NCI-H2227 treated with DMSO at 0.1 percent for 48 hours (cell line): ENCODE data around the gene PLA2G4E.
A peak's percentile ranks its signal among the peaks of the same experiment; 100 is the strongest.

Experiments
- DNase-seq: peaks from one replicate; lab custom pipeline; 2025; lab: John Stamatoyannopoulos, UW

Gene PLA2G4E

DNA sequence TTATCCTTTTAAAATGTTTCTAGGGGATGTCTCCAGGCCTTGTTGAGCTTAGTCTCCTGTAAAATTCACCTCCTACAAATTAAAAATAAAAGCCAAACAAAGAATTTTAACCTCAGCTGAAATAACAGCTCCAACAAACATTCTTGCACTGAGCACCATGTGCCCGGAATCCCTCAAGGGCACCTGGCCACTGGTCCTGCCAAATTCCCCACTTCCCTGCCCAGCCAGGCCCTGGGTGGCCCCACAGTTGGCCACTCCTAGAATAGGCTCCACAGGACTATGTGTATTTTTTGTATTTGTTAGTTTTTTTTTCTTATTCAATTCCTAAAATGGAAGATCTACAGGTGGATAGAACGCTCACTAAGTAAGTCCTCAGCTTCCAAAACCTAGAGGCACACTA is 33.1 kb upstream of the PLA2G4E start:
- DNase-seq = no peak

DNA sequence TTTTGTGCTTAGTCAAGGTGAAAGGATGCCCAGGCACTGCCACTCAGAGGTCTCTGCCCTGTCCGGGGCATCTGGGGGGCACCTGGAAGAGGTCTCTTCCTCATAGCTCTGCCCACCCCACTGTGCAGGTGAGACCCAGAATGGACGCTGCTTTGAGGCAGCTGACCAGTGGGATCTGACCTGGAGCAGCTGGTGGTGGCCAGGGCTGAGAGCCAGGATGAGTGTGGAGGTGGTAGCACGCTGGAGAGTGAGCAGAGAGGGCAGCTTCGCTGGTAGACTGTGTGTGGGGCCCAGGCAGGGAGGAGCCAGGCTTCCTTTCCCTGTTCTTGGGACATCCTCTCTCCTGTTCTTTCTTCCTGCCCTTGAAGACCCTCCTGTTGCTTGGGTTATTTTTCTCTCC is 32.2 kb upstream of the PLA2G4E start:
- DNase-seq = no peak

DNA sequence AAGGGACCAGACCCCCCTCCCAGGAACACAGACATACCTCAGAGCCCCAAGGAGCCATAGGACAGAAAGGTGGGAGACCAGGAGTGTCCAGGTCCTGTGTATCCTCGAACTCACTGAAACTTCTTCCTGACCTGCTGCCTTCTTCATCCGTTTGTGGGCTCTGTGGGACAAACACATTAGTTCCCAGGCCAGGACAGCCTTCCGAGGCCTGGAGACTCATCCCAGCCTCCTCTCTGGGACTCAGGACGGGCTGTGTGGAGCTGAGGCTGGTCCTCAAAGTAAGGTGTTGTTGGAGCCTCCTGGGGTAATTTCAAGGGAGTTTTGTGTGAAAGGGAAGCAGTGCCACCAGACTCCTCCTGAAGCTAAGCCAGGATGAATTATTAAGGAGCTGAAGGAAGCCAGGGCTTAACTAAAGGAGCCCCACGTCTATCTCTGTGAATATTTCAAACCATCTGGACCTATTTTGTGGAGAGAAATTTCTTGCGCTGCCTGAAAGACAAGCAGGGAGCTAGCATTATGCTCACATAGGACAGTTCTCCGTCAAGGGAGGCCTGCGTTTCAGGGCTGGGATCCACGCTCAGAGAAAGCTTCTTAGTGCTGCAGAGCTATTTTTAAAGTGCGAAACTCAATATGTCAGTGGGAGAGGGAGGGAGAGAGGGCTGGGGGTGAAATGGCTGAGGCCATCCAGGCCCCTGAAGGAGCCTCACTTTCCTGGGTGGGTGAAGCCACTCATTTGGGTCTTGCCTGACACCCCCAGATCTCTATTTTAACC is 29.8 kb upstream of the PLA2G4E start:
- DNase-seq = no peak

DNA sequence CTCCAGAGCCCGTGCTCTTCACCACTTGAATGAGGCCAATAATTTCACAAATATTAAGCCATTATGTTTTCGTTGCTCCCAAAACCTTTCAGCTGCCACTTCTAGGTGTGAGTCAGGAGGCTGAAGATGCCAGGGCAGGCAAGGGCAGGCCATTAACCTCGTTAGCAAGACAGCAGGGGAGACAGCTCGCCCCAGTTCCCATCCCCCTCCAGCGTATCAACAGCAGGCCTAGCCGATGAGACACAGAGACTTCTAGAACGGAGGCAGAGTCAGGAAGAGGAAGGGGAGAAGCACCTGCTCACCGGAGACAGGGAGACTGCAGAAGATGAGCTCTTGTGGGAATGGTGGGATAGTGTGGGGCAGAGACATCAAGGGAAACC is 28.0 kb upstream of the PLA2G4E start:
- DNase-seq = peak; percentile 4

DNA sequence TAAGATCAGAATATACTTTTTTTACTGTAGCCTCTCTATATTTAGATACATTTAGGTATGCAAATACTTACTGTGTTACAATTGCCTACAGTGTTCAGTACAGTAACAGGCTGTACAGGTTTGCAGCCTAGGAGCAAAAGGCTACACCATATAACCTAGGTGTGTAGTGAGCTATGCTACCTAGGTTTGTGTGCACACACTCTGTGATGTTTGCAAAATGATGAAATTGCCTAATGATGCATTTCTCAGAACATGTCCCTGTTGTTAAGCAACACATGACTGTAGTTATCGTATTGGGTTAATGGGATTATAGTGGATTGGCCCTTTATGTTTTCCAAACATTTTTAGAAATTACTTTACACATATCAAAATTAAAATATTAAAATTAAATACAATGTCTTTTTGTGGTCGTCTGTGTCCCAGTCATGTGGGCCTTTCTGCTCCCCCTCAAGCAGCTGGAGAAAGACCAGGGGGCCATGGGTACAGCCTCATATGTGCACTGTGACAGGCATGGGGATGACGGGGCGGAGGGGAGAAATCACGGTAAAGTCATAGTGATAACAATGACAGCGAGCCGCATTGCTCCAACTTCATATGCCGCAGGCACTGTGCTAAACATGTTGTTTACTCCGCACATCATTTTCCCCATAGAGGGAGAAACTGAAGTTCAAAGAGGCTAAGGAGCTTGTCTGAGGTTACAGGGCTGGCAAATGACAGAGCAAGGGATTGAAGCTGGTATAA is 27.4 kb upstream of the PLA2G4E start:
- DNase-seq = no peak

DNA sequence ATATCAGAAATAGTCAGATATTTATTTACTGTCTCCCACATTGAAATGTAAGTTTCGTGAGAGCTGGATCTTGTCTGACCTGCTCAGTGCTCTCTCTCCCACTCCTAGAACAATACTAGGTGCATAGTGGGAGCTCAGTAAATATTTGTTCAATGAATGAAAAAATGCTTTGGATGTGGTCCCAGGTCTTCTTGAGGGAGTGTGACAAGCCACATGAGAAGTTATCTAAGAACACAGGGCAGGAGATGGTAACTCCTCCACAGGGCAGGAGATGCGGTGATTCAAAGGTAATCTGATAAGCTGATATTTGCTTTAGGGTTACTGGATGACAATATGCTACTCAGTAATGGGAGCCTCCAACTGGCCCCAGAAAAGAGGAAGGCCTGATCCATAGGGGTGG is 25.8 kb upstream of the PLA2G4E start:
- DNase-seq = no peak

DNA sequence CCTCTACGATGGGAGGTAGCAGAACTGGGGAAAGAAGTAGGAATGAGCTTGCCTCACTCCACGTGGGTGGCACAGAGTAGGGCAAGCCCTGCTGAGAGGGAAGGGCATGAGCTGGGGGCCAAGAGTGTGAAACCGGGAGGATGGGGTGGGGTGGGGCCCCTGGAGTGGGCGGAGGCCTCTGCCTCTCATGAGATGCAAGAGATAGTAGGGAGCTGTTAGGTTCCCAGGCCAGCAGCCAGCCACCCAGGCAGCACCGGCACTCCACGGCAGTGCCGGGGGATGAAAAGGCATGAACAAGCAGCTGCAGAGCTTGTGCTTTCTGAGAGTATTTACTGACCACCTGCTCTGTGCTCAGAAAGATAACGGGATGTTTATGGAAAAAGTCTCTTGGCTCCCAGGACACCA is 24.4 kb upstream of the PLA2G4E start:
- DNase-seq = no peak

DNA sequence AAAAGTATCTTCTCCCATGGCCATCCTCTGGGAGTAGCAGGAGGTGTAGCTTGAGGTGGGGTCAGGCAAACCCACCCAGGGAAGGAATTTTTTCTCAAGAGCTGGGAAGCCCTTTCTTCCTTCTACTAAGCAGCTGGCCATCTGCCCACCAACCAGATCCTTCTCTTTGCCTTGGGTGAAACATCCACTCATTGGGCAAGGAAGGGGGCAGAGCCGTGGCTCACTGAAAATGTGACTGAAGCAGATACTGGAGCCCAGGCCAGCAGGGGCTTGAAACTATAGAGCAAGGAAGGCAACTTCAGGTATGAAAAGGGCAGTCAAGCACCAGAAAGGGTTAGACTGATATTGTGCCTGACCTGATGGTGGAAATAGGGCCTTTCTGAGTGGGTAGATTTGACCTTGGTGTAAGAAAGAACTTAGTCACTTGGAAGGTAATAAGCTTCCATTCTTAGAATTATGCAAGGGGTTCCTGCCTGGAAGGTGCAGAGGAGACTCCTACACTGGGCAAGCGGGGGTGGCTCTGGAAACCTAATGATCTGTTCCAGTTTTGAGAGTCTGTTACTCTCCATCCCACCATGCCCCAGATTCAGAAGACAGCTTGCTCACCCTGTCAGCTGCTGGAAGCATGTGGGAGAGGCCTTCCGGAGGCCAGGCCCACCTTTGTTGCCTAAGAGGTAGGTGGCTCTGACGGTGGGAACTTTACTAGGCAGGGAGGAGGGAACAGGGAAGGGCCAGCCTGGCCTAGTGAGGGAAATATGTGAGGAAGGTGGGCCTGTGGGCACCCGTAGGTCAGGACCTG is 22.0 kb upstream of the PLA2G4E start:
- no peak for DNase-seq

DNA sequence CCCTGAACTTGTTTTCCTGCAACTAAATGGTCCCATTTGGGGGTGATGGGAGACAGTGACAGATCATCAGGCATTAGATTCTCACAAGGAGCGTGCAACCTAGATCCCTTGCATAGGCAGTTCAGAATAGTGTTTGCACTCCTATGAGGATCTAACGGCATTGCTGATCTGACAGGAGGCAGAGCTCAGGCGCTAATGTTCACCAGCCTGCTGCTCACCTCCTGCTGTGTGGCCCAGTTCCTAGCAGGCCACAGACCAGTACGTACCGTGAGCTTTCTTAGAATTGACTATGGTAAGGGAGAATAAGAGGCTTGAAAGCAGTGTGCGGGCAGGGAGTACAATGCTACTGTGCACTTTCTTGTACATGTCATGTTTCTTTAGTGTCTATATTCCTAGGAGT is 17.6 kb upstream of the PLA2G4E start:
- DNase-seq = no peak

DNA sequence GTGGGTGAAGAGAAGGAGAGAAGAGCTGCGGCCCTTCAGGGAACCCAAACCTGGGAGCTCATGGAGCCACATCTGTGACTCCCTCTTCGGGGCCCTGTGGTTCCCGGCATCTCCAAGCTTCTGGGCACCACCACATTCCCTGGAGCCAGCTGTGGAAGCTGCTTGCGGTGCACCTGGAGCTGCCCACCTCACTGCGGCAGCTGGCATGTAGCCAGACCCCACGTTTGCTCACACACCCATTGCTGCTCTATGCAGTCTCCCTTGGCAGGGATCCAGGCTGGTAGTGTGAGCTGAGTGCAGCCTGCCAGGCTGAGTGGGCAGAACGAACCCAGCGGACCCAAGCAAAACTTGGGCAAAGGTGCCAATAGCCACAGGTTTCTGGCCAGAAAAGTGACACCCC is 16.8 kb upstream of the PLA2G4E start:
- no peak for DNase-seq

DNA sequence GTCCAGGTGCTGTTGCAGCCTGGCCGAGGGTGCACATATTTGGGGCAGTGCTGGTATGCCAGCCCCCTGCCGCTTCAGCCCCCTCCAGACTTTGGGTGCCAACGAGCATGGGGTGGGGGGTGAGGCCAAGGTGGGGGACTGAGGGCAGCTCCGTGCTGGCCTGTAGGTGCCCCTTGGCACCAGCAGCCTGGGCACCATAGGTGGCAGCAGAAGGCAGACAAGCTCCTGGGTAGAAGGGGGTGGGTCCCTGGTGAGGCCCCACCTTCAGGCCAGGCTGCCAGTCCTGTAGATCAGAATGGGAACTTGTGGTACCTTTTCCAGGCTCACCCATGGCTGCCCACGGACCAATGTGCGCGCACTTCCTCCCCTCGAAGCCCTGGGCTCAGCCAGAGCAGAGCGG is 16.1 kb upstream of the PLA2G4E start:
- no peak for DNase-seq

DNA sequence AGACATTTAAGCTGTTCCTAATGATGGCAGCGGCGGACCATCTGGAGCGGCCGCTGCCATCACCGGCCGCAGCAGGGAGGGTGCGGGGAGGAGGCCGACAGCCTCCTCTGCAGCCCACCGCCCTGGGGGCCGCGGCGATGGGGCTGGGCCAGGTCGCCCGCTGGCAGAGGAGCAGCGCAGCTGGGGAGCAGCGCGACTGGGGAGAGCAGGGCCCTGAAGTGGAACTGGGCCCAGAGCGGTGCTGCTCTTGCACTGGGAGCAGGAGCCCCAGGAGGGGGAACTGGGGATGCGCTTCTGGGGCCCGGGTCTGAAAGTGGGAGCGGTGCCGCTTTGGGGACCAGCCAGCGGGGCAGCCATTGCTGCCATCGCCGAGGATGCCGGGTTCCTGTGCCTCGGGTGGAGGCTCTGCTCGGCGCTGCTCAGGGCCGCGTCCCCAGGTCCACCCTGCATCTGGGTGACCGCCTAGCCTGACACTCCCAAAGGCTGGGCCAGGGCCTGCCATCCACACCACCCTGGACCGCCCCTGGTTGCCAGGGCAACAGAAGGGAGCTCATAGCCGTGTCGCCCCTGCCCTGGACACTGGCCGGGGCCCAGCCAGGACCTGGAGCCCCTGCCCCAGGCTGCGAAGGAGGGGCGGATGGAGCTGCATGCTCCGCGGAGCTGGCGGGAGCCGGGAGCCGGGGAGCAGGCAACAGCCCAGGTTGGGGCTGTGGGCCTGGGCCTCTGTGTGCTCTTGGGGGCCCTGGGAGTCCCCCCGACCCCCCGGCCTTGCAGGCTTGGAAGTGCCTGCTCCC is 15.5 kb upstream of the PLA2G4E start:
- no peak for DNase-seq

DNA sequence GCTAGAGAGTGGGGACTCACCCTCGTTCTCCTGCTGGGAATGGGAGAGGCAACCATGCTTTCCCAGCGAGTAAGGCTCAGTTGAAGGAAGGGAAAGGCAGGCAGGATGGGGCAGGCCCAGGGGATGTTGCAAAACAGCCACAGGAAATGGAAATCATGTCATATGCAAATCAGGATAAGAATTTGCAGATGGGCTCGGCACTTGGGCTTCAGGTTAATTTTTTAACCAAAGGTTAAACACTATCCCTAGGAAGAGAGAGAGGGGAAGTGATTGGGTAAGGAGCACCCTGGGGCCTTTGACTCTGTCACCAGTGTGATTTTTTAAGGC is 14.6 kb upstream of the PLA2G4E start:
- no peak for DNase-seq

DNA sequence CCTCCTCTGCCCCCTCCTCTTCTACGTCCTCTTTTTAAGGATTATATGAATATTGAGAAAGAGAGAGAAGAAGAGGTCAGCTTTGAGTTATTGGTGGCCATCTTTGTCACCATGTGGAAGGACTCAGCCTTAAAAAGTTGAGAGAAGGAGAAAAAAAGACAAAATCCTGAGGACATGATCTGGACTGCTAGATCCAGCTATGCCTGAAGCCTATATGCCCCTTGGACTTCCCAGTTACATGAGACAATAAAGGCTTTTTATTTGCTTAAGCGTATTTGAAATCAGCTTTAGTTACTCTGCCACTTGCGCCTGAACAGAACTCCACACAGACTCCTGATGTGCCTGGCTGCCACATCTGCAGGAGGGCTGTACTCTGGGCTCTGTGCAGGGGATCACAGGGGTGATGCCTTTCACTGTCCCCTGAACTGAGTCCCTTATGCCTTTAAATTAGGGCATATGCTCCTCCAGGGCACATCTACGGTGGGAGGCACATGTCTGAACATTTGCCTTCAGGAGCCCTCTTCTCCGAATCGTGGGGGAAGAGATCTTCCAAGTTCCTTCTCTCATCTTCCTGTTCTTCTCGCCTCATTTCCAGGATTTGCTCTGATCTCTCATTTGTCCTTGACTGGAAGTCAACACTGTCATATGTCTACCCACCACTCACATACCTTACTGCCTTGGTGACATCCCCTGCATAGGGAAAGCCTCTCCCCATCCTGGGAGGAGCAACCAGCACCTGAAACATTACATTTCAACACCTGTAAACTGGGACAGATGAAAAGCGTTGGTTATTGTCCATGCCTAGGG is 14.0 kb upstream of the PLA2G4E start:
- no peak for DNase-seq

DNA sequence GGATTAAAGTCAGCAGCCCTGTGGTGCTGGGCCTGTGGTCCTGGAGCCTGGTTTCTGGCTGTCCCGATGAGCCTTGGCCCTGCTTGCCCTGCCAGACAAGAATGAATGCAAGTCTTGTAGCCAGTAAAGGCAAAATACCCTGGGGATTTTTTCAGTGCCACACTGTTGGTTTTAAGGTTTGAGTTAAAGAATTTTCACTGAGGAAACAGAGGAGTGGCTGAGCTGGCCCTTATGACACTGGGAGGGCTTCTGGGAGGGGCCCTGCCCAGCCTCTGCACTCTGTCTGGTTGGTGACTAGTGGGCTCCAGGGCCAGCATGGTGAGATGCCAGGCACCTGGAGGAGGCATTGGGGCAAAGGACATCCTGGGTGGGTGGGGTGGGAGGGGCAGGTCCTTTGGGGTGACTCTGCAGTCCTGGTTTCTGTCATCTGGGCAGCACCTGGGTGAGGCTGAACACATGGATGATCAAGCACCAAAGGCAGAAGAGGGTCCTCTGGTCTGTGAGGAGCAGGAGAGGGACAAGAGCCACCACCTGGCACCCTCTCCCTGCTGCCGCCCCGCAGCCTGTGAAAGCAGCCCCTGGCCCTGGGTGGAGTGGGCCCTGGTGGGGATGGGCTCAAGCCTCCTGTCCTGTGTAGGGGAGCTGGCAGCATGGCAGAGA is 12.5 kb upstream of the PLA2G4E start:
- DNase-seq = no peak

DNA sequence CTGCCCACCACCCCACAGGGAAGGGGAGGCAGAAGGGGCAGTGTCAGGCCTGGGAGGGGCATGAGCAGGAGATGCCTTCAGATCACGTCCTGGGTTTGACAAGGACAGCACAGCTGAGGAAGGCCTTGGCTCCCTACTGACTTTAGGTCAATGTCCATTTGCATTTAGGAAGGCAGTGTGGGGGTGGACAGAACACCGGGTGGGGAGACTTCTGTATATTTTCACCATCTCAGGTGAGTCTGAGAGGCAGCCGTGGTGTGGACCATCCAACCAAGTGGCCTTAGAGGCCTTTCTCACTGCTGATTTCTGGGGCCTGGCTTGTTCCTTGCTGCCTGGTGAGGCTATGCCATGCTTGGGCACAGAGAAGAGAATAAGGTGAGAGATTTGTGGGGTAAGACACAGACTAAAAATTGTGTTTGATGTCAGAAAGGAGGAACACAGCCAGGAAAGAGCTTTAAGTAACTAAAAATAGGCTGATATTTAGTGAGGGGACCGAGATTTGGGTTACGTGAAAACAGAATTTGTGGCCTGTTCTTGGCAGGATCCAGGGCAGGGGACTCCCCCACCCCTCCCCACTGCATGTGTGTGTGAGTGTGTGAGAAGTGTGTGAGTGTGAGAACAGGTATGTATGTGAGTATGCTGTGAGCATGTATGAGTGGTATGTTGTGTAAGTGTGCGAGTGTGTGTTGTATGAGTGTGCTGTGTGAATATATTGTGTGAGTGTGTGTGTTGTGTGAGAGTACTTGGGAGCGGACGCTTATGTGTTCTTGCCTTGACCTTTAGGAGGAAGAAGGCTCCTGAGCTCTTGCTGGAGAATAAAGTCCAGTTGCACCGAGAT is 11.8 kb upstream of the PLA2G4E start:
- DNase-seq = no peak

DNA sequence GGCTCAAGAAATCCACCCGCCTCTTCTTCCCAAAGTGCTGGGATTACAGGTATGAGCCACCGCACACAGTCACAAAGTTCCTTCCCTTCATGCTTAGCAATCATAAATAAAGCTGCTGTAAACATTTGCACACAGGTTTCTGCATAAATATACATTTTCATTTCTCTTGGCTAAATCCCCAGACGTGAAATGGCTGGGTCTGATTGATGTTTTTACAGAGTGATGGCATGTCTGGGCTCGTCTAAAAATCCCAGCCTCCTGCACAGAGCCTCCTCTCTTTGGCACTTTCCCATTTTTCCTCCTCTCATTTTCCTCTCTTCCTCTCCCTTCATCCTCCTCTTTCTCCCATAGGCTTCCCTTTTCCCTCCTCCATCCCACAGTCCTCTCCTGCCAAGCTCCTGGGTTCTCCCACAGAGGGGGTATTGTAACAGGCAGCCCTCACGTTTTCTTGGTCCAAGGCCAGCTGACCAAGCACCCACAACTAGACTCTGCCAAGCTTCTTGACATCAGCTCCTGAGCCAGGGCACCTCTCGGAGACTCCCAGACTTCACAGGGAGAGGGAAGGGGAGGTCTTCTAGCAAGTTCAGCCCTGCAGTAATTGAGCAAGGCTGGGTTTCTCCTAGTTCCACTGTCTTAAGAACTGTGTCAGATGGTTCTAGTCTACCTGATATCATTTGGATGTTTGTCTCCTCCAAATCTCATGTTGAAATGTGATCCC is 10.5 kb upstream of the PLA2G4E start:
- no peak for DNase-seq

DNA sequence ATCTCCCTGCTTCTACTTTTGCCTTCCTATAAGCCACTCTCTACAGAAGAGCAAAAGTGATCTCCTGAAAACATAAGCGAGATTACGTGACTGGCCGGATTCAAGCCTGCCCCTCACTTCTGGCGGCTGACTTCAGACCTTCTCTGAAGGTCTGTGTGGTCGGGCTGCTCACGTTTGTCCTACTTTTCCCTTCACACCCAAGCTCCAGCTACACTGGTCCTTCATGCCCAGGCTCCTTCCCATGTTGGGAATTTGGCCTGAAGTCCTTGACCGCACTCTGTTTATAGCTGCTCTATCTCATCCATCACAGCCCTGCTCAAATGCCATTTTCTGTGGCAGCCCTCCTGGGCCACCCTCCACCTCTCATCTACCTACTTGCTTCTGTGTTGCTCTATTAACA is 6.7 kb upstream of the PLA2G4E start:
- DNase-seq = no peak

DNA sequence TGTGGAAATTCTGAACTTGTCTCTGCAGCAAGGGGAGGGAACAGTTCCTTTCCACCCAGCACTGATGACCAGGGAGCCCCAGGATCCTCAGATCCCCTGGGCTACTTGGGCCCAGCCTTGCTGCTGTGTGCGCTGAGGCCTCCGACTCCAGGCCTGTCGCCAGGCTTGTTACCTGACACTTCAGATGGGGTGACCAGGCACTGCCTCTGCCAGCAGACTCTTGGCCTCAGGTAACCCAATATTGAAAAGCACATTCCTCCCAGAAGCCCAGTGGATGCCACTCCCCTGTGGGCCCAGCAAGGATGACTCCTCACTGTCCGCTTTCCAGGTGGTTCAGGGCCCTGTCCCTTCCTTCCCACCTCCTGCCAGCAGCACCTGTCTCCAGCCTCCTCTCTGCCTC is 3.5 kb upstream of the PLA2G4E start:
- no peak for DNase-seq
